GM19395 (cell line): Measurements from ENCODE around the gene SDK1.
"Not testable (repeated sequence)": the region's sequence is repeated elsewhere in the genome, so short reads cannot be mapped to it uniquely, and the experiment has no call there.

Source experiments
- ATAC-seq: cut with Tn5 transposase; IDR thresholded peaks from one replicate; pipeline ENCODE4 v1.9.1; 2021; ENCODE audit warnings: mild to moderate bottlenecking, moderate library complexity; ENCODE audit not compliant: unreplicated experiment

The SDK1 gene

GRCh38 chr7:3649250-3649649, 348.2 kb downstream of the SDK1 start:
- no peak for ATAC-seq

GRCh38 chr7:3649678-3650440, 348.8 kb downstream of the SDK1 start:
- ATAC-seq = no peak

GRCh38 chr7:3650844-3651243, 349.8 kb downstream of the SDK1 start:
- ATAC-seq = no peak

- no peak for ATAC-seq
These were observed 354.6 kb downstream of the SDK1 start for GRCh38 chr7:3655635-3656034.

- ATAC-seq = no peak
These were observed 356.2 kb downstream of the SDK1 start for GRCh38 chr7:3657206-3657605.

- ATAC-seq = no peak
These were observed 367.7 kb downstream of the SDK1 start for GRCh38 chr7:3668743-3669142.

- no peak for ATAC-seq
These were observed 369.8 kb downstream of the SDK1 start for GRCh38 chr7:3670898-3671297.

GRCh38 chr7:3673524-3673923, 372.5 kb downstream of the SDK1 start:
- ATAC-seq = no peak

GRCh38 chr7:3678314-3678810, 377.3 kb downstream of the SDK1 start:
- ATAC-seq = no peak

- no peak for ATAC-seq
These were observed 381.1 kb downstream of the SDK1 start for GRCh38 chr7:3682028-3682710.

- no peak for ATAC-seq
These were observed 382.8 kb downstream of the SDK1 start for GRCh38 chr7:3683546-3684539.

- no peak for ATAC-seq
These were observed 387.0 kb downstream of the SDK1 start for GRCh38 chr7:3688071-3688470.

GRCh38 chr7:3688842-3689241, 387.8 kb downstream of the SDK1 start:
- no peak for ATAC-seq

- ATAC-seq = no peak
These were observed 390.6 kb downstream of the SDK1 start for GRCh38 chr7:3691478-3692158.

GRCh38 chr7:3695602-3696001, 394.6 kb downstream of the SDK1 start:
- ATAC-seq = no peak

GRCh38 chr7:3696113-3696512, 395.1 kb downstream of the SDK1 start:
- ATAC-seq = no peak

- no peak for ATAC-seq
These were observed 396.4 kb downstream of the SDK1 start for GRCh38 chr7:3697472-3697871.

- no peak for ATAC-seq
These were observed 404.2 kb downstream of the SDK1 start for GRCh38 chr7:3705258-3705657.

GRCh38 chr7:3706091-3706490, 405.0 kb downstream of the SDK1 start:
- not testable (repeated sequence) for ATAC-seq

- ATAC-seq = no peak
These were observed 409.1 kb downstream of the SDK1 start for GRCh38 chr7:3710122-3710521.

GRCh38 chr7:3710531-3710930, 409.5 kb downstream of the SDK1 start:
- no peak for ATAC-seq
